ENCODE results near the gene FGF14. TPM values are rescaled to one million over a fixed set of nuclear protein-coding genes. Genes with fewer than 3 reads are reported as not detected.

FGF14 gene
- total RNA-seq, 1 experiment from 2014 or later, result not detected

GRCh38 chr13:101817898-101818297, 584.0 kb downstream of the FGF14 start:
- H3K9me2 ChIP-seq (replicated peaks; ENCODE audit: low read length), result no peaks in the 10 kb centered on the region
- no peaks in the 10 kb centered on the region for H3K79me2 ChIP-seq (ENCODE audit: low read length)
- ChIA-PET CTCF (no interaction called here), POLR2A (ENCODE audit: unreplicated experiment) (no interaction called here)
- H3K4me2 ChIP-seq (ENCODE audit: low read length), result no peak overlapping the region
- H3K4me3 ChIP-seq (ENCODE audit: low read length), result no peak overlapping the region
- DNase-seq (no peak), ATAC-seq (no peak)
- no TSS peak for BruUV-seq (replicated peaks)
- H3F3A ChIP-seq (ENCODE audit: low read length, unreplicated experiment), result no peaks in the 10 kb centered on the region
- peaks cover 52% of the 10 kb centered on the region for H3K27me3 ChIP-seq (ENCODE audit: low read length)
- H4K20me1 ChIP-seq (ENCODE audit: low read length), result no peaks in the 10 kb centered on the region
- no peaks in the 10 kb centered on the region for H3K4me1 ChIP-seq (ENCODE audit: insufficient read depth, low read length)
- no peak overlapping the region for H3K9ac ChIP-seq (ENCODE audit: low read length)
- H2AFZ ChIP-seq (ENCODE audit: low read length), result no peak overlapping the region
- no peak overlapping the region for H3K27ac ChIP-seq (ENCODE audit: low read length)
- no peak for TF ChIP-seq EZH2 (IDR thresholded peaks at IDR 0.05; ENCODE audit: low read length, unreplicated experiment)
- no peak for TF ChIP-seq EZH2phosphoT487 (IDR thresholded peaks at IDR 0.05; ENCODE audit: borderline replicate concordance, low read length)
- no peak for TF ChIP-seq CTCF (conservative IDR thresholded peaks at IDR 0.05; ENCODE audit: low read depth, low read length)
- no peaks in the 10 kb centered on the region for H3K9me3 ChIP-seq (ENCODE audit: low read length)
- intact Hi-C loops (cut with micrococcal nuclease), result no loop called here
- H3K36me3 ChIP-seq (ENCODE audit: low read depth, low read length), result no peaks in the 10 kb centered on the region

GRCh38 chr13:101811881-101812280, 590.0 kb downstream of the FGF14 start:
- Histone ChIP-seq H4K20me1 (ENCODE audit: low read length) (no peaks in the 10 kb centered on the region), H3K9ac (ENCODE audit: low read length) (no peak overlapping the region), H2AFZ (ENCODE audit: low read length) (no peak overlapping the region), H3K79me2 (ENCODE audit: low read length) (no peaks in the 10 kb centered on the region), H3K4me3 (ENCODE audit: low read length) (no peak overlapping the region), H3K9me3 (ENCODE audit: low read length) (no peaks in the 10 kb centered on the region), H3K4me2 (ENCODE audit: low read length) (no peak overlapping the region), H3K27me3 (ENCODE audit: low read length) (peaks cover 23% of the 10 kb centered on the region; the same call in 1 of the 2 replicates), H3K36me3 (ENCODE audit: low read depth, low read length) (no peaks in the 10 kb centered on the region), H3K9me2 (replicated peaks; ENCODE audit: low read length) (no peaks in the 10 kb centered on the region), H3K27ac (ENCODE audit: low read length) (no peak overlapping the region), H3K4me1 (ENCODE audit: insufficient read depth, low read length) (no peaks in the 10 kb centered on the region), H3F3A (ENCODE audit: low read length, unreplicated experiment) (no peaks in the 10 kb centered on the region)
- no TSS peak for BruUV-seq (replicated peaks)
- intact Hi-C loops (cut with micrococcal nuclease), result no loop called here
- DNase-seq, result no peak
- CTCF ChIA-PET, result interaction anchor here (0.7 kb wide), 1 partner anchor 36 kb away, joined by 3 read pairs; no protein-coding TSS in a partner anchor
- no peak for ATAC-seq
- POLR2A ChIA-PET (ENCODE audit: unreplicated experiment), result no interaction called here
- no peak for TF ChIP-seq CTCF (conservative IDR thresholded peaks at IDR 0.05; ENCODE audit: low read depth, low read length)
- TF ChIP-seq EZH2 (IDR thresholded peaks at IDR 0.05; ENCODE audit: low read length, unreplicated experiment), result no peak
- TF ChIP-seq EZH2phosphoT487 (IDR thresholded peaks at IDR 0.05; ENCODE audit: borderline replicate concordance, low read length), result no peak

- ATAC-seq (no peak), DNase-seq (no peak)
- H2AFZ ChIP-seq (ENCODE audit: low read length), result no peak overlapping the region
- H3K79me2 ChIP-seq (ENCODE audit: low read length), result no peaks in the 10 kb centered on the region
- intact Hi-C loops (cut with micrococcal nuclease), result no loop called here
- peaks cover 22% of the 10 kb centered on the region; the same call in 1 of the 2 replicates for H3K27me3 ChIP-seq (ENCODE audit: low read length)
- BruUV-seq (replicated peaks), result no TSS peak
- H3K9ac ChIP-seq (ENCODE audit: low read length), result no peak overlapping the region
- H4K20me1 ChIP-seq (ENCODE audit: low read length), result no peaks in the 10 kb centered on the region
- TF ChIP-seq EZH2 (IDR thresholded peaks at IDR 0.05; ENCODE audit: low read length, unreplicated experiment), result no peak
- no peak for TF ChIP-seq CTCF (conservative IDR thresholded peaks at IDR 0.05; ENCODE audit: low read depth, low read length)
- no peak for TF ChIP-seq EZH2phosphoT487 (IDR thresholded peaks at IDR 0.05; ENCODE audit: borderline replicate concordance, low read length)
- H3K36me3 ChIP-seq (ENCODE audit: low read depth, low read length), result no peaks in the 10 kb centered on the region
- H3K9me2 ChIP-seq (replicated peaks; ENCODE audit: low read length), result no peaks in the 10 kb centered on the region
- no peak overlapping the region for H3K27ac ChIP-seq (ENCODE audit: low read length)
- no peaks in the 10 kb centered on the region for H3K9me3 ChIP-seq (ENCODE audit: low read length)
- H3K4me1 ChIP-seq (ENCODE audit: insufficient read depth, low read length), result no peaks in the 10 kb centered on the region
- no peak overlapping the region for H3K4me3 ChIP-seq (ENCODE audit: low read length)
- H3K4me2 ChIP-seq (ENCODE audit: low read length), result no peak overlapping the region
- POLR2A ChIA-PET (ENCODE audit: unreplicated experiment), result no interaction called here
- CTCF ChIA-PET, result interaction anchor here (0.7 kb wide), 1 partner anchor 36 kb away, joined by 3 read pairs; no protein-coding TSS in a partner anchor
- H3F3A ChIP-seq (ENCODE audit: low read length, unreplicated experiment), result no peaks in the 10 kb centered on the region
Observed at GRCh38 chr13:101811284-101811839, 590.5 kb downstream of the FGF14 start.

Measured in PC-3 (cell line).